PC-3 (cell line): ENCODE data around the gene GXYLT1. TPM values are rescaled to one million over a fixed set of nuclear protein-coding genes. Genes with fewer than 3 reads are reported as not detected.
A peak's percentile ranks its signal among the peaks of the same experiment; 100 is the strongest.
"Not testable (repeated sequence)": the region's sequence is repeated elsewhere in the genome, so short reads cannot be mapped to it uniquely, and the experiment has no call there.

ENCODE experiments used
- ATAC-seq: fragments of 200-7000 bp; cut with Tn5 transposase; 2 replicates; pipeline ENCODE4 v1.9.1; 2020; ENCODE audit warnings: mild to moderate bottlenecking, moderate library complexity
- BruUV-seq: library from RNA; stranded (reverse); fragments of 400-500 nt; replicated peaks from 2 replicates; lab custom pipeline; 2021; lab: Mats Ljungman, UMichigan
- CTCF ChIA-PET: fragments of 300-600 bp; sonication (Branson Sonifier 250); formaldehyde crosslinking; loops from one replicate; lab custom pipeline; 2022; ENCODE audit warnings: antibody characterized with exemption; lab: Charles Lee
- POLR2A ChIA-PET: fragments of 300-600 bp; sonication (Branson Sonifier 250); formaldehyde crosslinking; loops from one replicate; lab custom pipeline; 2022; ENCODE audit warnings: antibody characterized with exemption; ENCODE audit not compliant: unreplicated experiment; lab: Charles Lee
- DNase-seq: peaks from one replicate; pipeline ENCODE4 v3.0.0-alpha.2; 2015
- H2AFZ ChIP-seq: fragments of 300-600 bp; sonication (generic); 2 replicates; pipeline ENCODE4 v1.6.0; 2016; ENCODE audit warnings: antibody characterized with exemption, low read length
- H3F3A ChIP-seq: fragments of 300-600 bp; sonication (generic); one replicate; pipeline ENCODE4 v1.6.0; 2017; ENCODE audit warnings: antibody characterized with exemption, low read length, control low read depth, mild to moderate bottlenecking; ENCODE audit not compliant: unreplicated experiment
- H3K27ac ChIP-seq: fragments of 300-600 bp; sonication (generic); 2 replicates; pipeline ENCODE4 v1.5.1; 2016; ENCODE audit warnings: mild to moderate bottlenecking, low read length
- H3K27me3 ChIP-seq: fragments of 300-600 bp; sonication (generic); 2 replicates; pipeline ENCODE4 v1.6.1; 2016; ENCODE audit warnings: low read length, mixed read lengths
- H3K36me3 ChIP-seq: fragments of 300-600 bp; sonication (generic); 2 replicates; pipeline ENCODE4 v1.6.1; 2016; ENCODE audit warnings: low read depth, mixed run types, low read length, mixed read lengths
- H3K4me1 ChIP-seq: fragments of 300-600 bp; sonication (generic); 2 replicates; pipeline ENCODE4 v1.5.1; 2016; ENCODE audit warnings: low read length; ENCODE audit not compliant: insufficient read depth
- H3K4me2 ChIP-seq: fragments of 300-600 bp; sonication (generic); 2 replicates; pipeline ENCODE4 v1.6.0; 2016; ENCODE audit warnings: low read length
- H3K4me3 ChIP-seq: fragments of 300-600 bp; sonication (generic); 2 replicates; pipeline ENCODE4 v1.5.1; 2016; ENCODE audit warnings: mild to moderate bottlenecking, low read length, mixed read lengths
- H3K79me2 ChIP-seq: fragments of 300-600 bp; sonication (generic); 2 replicates; pipeline ENCODE4 v1.6.1; 2017; ENCODE audit warnings: low read length, mixed read lengths
- H3K9ac ChIP-seq: fragments of 300-600 bp; sonication (generic); 2 replicates; pipeline ENCODE4 v1.6.0; 2016; ENCODE audit warnings: mild to moderate bottlenecking, low read length
- H3K9me2 ChIP-seq: fragments of 300-600 bp; sonication (generic); replicated peaks from 2 replicates; pipeline ENCODE4 v1.6.1; 2016; ENCODE audit warnings: mixed run types, low read length, mixed read lengths
- H3K9me3 ChIP-seq: fragments of 300-600 bp; sonication (generic); 2 replicates; pipeline ENCODE4 v1.6.1; 2016; ENCODE audit warnings: low read length, mixed read lengths
- H4K20me1 ChIP-seq: fragments of 300-600 bp; sonication (generic); 2 replicates; pipeline ENCODE4 v1.6.1; 2016; ENCODE audit warnings: low read length, mixed read lengths
- CTCF ChIP-seq: fragments of 300-600 bp; sonication (generic); conservative IDR thresholded peaks from 2 replicates; pipeline ENCODE4 v1.5.1; 2017; ENCODE audit warnings: antibody characterized with exemption, low read depth, mild to moderate bottlenecking, low read length
- EZH2 ChIP-seq: fragments of 300-600 bp; sonication (generic); IDR thresholded peaks from one replicate; pipeline ENCODE4 v1.6.1; 2017; ENCODE audit warnings: antibody characterized with exemption, mild to moderate bottlenecking, low read length; ENCODE audit not compliant: unreplicated experiment
- EZH2phosphoT487 ChIP-seq: fragments of 300-600 bp; sonication (generic); IDR thresholded peaks from 2 replicates; pipeline ENCODE4 v1.6.1; 2018; ENCODE audit warnings: mild to moderate bottlenecking, antibody characterized with exemption, low read length, borderline replicate concordance
- intact Hi-C: fragments of 100-400 bp; cut with micrococcal nuclease; formaldehyde crosslinking; loops from 2 replicates; pipeline ENCODE4 v1.9.0; 2023
- total RNA-seq: library from RNA; depleted of rRNA; stranded (reverse); fragments of >200 nt; gene quantifications from 2 replicates; pipeline ENCODE4 v1.2.3, GENCODE V29; 2014

Gene GXYLT1
- total RNA-seq, 1 experiment from 2014 or later: 5.1 TPM

GRCh38 chr12:42192258-42192657 is 47.6 kb upstream of the GXYLT1 start:
- no peaks in the 10 kb centered on the region for H3K36me3 ChIP-seq
- ChIA-PET CTCF (no interaction called here), POLR2A (no interaction called here)
- no peak overlapping the region for H2AFZ ChIP-seq
- no peak for TF ChIP-seq CTCF
- no peak for TF ChIP-seq EZH2phosphoT487
- no peak for TF ChIP-seq EZH2
- no peak overlapping the region for H3K27ac ChIP-seq
- DNase-seq: no peak
- no peaks in the 10 kb centered on the region for H3K9me2 ChIP-seq
- intact Hi-C loops: no loop called here
- ATAC-seq: no peak
- no peaks in the 10 kb centered on the region for H3K79me2 ChIP-seq
- H3K4me2 ChIP-seq: no peak overlapping the region
- no peaks in the 10 kb centered on the region for H4K20me1 ChIP-seq
- no peak overlapping the region for H3K4me3 ChIP-seq
- H3K9me3 ChIP-seq: no peaks in the 10 kb centered on the region
- 0 out of 2 replicates have a peak, but pooled peaks cover 12% of the 10 kb centered on the region for H3K4me1 ChIP-seq
- H3F3A ChIP-seq: no peaks in the 10 kb centered on the region
- no TSS peak for BruUV-seq
- no peaks in the 10 kb centered on the region for H3K27me3 ChIP-seq
- H3K9ac ChIP-seq: no peak overlapping the region

DNA sequence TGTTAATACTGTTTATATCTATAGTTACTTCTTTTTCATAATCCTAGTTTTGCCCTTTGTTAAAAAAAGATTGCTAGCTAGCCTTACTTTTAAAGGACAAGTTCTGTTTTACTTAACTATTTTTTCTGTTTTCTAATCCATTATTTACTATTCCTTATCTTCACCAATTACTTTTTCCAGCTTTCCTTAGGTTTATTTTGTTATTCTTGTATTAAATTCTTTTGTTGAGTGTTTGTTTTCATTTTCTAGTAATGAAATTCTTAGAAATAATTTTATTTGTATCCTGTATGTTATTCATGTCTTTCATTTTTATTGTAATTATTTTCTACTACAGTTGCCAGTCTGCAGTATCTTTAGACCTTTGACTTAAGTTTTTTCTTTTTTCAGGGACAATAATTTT is 45.7 kb upstream of the GXYLT1 start:
- no peak overlapping the region for H3K27ac ChIP-seq
- no peaks in the 10 kb centered on the region for H3K9me3 ChIP-seq
- H3K27me3 ChIP-seq: no peaks in the 10 kb centered on the region
- ChIA-PET POLR2A (no interaction called here), CTCF (no interaction called here)
- no peak overlapping the region for H3K9ac ChIP-seq
- intact Hi-C loops: no loop called here
- no peak overlapping the region for H3K4me2 ChIP-seq
- no peaks in the 10 kb centered on the region for H3F3A ChIP-seq
- no peak overlapping the region for H3K4me3 ChIP-seq
- TF ChIP-seq EZH2: no peak
- no peak for TF ChIP-seq EZH2phosphoT487
- ATAC-seq (no peak), DNase-seq (no peak)
- H3K9me2 ChIP-seq: no peaks in the 10 kb centered on the region
- no peaks in the 10 kb centered on the region for H4K20me1 ChIP-seq
- no peaks in the 10 kb centered on the region for H3K79me2 ChIP-seq
- no peaks in the 10 kb centered on the region for H3K36me3 ChIP-seq
- 0 out of 2 replicates have a peak, but pooled peaks cover 8% of the 10 kb centered on the region for H3K4me1 ChIP-seq
- no peak overlapping the region for H2AFZ ChIP-seq
- no TSS peak for BruUV-seq

DNA sequence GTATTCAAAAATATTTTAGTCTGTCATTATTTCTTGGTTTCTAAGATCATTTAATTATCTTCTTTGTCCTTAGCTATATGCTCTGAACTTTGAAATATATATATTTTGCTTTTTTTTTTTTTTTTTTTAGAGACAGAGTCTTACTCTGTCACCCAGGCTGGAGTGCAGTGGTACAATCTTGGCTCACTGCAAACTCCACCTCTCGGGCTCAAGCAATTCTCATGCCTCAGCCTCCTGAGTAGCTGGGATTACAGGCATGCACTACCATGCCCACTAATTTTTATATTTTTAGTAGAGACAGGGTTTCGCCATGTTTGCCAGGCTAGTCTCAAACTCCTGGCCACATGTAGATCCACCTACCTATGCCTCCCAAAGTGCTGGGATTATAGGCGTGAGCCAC is 43.6 kb upstream of the GXYLT1 start:
- H3K27ac ChIP-seq, H3K27me3 ChIP-seq, H3K4me3 ChIP-seq, POLR2A ChIA-PET, H2AFZ ChIP-seq, H3K9ac ChIP-seq, H3K9me2 ChIP-seq, intact Hi-C loops, H3F3A ChIP-seq, ATAC-seq, DNase-seq, BruUV-seq, H3K9me3 ChIP-seq, CTCF ChIA-PET, H3K36me3 ChIP-seq, H3K79me2 ChIP-seq, H3K4me2 ChIP-seq, H3K4me1 ChIP-seq, H4K20me1 ChIP-seq: not testable (repeated sequence)

GRCh38 chr12:42187799-42188198 is 43.1 kb upstream of the GXYLT1 start:
- intact Hi-C loops: no loop called here
- no peaks in the 10 kb centered on the region for H3K36me3 ChIP-seq
- H3K4me2 ChIP-seq: no peak overlapping the region
- H3K79me2 ChIP-seq: no peaks in the 10 kb centered on the region
- H4K20me1 ChIP-seq: no peaks in the 10 kb centered on the region
- H3K9ac ChIP-seq: no peak overlapping the region
- H2AFZ ChIP-seq: no peak overlapping the region
- H3K9me2 ChIP-seq: no peaks in the 10 kb centered on the region
- CTCF ChIA-PET: interaction anchor here (0.7 kb wide), 1 partner anchor 425 kb away, joined by 3 read pairs; no protein-coding TSS in a partner anchor
- no peaks in the 10 kb centered on the region for H3F3A ChIP-seq
- DNase-seq: peak; percentile 32
- POLR2A ChIA-PET: no interaction called here
- H3K4me1 ChIP-seq: 0 out of 2 replicates have a peak, but pooled peaks cover 6% of the 10 kb centered on the region
- no peaks in the 10 kb centered on the region for H3K9me3 ChIP-seq
- no peaks in the 10 kb centered on the region for H3K27me3 ChIP-seq
- no peak overlapping the region for H3K4me3 ChIP-seq
- peak; percentile 81 for ATAC-seq
- TF ChIP-seq EZH2 (no peak), CTCF (no peak), EZH2phosphoT487 (no peak)
- no TSS peak for BruUV-seq
- no peak overlapping the region for H3K27ac ChIP-seq
